Non-pigmented ciliary epithelial cell (primary cell): Measurements from ENCODE around the gene ACLY.
"Not testable (repeated sequence)": the region's sequence is repeated elsewhere in the genome, so short reads cannot be mapped to it uniquely, and the experiment has no call there.

ENCODE experiments used
- DNase-seq: peaks from one replicate; pipeline ENCODE4 v3.0.0-alpha.2; 2010; ENCODE audit warnings: low read depth

Gene ACLY

DNA sequence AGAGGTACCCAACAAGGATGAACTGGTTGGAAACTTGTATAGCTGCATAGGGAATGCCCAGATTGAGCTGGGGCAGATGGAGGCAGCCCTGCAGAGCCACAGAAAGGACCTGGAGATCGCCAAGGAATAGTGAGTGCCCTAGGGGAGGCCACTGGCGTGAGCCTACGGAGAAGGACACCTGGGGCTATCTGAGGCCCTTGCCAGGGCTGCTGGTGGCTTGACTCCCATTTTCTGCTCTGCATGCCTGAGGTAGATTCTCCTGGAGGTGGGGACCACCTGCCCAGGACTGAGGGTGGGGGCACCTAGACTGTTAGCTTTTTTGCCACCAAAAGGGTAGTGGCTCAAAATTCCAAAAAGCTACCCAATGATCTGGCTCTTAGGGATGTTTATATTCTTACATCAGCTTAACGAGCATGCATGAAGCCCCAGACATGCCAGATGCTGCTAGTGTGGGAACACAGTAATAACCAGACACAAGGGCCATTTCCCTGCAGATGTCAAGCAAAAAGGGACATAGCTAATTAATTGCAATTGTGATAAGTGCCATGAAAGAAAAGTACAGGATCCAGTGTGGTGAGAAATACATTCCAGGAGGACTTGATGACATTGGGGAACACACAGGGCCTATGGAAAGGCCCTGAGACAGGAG lies 20.4 kb upstream of the ACLY start:
- DNase-seq: no peak

DNA sequence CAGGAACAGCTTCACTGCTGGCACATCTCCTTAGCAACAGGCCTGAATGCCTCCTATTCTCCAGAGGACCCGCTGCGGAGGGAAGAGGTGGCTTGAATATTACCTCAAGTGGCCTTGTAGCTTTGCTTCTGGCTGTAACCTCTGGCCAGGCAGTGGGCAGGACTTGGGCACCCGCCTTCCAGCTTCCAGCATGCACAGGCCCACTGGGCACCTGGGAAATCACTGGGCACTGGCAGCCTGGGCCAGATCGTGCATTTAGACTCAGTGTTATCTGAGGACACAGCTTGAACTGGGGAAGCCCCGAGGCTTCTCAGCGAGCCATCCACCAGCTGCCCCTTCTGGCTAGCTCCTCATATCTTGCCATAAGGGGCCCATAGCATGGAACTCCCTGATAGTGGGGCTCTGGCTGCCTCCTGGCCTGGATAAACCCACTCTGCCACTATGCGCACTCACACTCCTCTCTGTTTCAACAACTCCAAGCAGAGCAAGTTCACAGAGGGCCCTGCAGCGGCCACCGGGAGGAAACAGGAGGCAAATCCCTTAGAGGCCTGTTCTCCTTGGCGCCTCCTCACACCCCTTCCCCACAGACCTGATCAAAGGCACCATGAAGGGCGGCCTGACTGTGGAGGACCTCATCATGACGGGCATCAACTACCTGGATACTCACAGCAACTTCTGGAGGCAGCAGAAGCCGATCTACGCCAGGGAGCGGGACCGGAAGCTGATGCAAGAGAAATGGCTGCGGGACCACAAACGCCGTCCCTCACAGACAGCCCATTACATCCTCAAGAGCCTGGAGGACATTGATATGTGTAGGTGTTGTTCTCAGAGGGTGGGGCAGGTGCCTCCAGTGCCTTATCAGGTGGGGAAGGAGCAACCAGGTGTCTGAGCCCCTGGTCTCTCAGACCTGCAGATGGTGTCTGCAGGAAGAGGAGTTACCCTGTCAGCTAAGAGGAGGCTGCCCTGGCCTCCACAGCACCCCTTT lies 19.5 kb upstream of the ACLY start:
- DNase-seq: no peak

DNA sequence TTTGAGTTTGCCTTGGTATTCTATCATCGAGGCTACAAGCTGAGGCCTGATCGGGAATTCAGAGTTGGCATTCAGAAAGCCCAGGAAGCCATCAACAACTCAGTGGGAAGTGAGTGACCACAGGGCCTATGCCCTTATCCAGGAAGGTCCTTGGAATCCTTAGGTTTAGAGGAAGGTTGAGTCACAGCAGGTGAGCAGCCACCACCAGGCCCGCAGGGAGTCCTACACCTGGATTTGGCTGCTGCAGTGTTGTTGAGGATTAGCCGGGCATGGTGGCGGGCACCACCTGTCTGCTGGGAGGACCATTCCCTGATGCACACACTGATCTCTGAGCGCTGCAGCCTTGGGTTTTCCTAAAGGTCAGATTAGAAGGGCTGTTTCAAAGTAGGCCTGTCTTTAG lies 16.9 kb upstream of the ACLY start:
- DNase-seq: no peak

DNA sequence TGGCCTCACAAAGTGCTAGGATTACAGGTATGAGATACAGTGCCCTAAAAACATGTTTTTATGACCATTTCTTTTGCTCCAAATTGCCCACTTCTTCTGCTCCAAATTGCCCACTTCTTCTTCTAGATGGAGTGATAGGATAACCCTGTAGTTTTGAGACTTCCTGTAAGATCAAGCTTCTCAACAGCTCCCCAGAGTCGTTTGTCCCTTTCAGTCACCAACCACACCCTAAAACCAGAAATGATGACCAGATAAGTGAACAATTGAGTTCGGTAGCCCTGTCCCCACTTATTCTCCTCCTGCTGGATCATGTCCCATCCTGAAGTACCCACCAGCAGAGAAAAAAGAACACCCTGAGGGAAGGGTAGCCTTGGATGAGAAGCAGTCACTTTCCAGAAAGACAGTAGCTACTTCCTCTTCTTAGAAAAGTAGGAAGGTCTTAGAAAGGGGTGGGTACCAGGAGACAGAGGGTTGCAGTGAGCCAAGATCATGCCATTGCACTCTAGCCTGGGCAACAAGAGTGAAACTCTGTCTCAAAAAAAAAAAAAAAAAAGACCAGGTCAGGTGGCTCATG lies 14.2 kb upstream of the ACLY start:
- no peak for DNase-seq

DNA sequence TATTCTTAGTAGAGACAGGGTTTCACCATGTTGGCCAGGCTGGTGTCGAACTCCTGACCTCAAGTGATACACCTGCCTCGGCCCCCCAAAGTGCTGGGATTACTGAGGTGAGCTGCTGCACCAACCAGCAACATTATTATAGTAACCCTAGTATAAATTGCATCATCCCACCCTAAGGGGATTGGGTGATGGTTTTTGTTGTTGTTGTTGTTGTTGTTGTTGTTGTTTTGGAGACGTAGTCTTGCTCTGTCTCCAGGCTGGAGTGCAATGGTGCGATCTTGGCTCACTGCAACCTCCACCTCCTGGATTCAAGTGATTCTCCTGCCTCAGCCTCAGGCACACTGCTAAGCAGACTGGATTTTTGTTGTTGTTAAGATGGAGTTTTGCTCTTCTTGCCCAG lies 13.0 kb upstream of the ACLY start:
- not testable (repeated sequence) for DNase-seq

DNA sequence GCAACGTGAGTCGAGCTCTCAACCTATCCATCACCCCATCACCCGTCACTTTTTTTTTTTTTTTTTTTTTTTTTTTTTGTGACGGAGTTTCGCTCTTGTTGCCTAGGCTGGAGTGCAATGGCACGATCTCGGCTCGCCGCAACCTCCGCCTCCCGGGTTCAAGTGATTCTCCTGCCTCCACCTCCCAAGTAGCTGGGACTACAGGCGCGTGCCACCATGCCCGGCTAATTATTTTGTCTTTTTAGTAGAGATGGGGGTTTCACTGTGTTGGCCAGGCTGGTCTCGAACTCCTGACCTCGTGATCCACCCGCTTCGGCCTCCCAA lies 12.0 kb upstream of the ACLY start:
- DNase-seq: not testable (repeated sequence)

DNA sequence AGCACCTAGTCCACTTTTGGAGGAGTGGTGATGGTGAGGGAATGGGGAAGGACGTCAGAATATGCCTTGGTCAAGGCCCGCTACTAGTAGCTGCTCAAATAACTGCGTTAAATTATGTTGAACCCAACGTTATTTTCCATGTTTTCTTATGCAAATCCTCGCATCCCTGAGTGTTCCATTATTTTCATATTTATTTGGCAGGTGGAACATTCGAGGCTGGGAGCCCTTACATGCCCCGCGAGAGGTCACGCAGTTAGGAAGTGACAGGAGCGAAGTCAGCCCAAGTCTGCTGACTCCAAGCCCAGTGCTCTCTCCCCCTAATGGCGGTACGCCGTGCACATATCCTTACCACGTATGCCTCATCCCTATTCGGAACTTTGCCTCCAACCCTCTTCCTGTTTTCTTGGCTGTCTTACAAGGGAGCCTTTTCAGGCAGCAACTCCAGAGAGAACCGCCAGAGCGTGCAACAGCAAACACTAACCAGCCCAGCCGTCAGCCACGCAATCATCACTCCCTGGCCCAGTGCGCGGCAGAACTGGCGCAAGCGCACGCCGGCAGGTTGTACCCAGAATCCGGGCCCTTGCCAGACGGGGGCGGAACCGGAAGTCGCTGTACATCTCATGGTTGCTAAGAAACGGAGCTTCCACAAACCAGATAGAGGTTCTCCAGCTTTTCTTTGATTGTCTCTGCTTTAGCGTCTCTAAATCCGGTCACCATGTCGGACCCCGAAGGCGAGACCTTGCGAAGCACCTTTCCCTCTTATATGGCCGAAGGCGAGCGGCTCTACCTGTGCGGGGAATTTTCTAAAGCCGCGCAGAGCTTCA lies 11.5 kb upstream of the ACLY start, which contains the start of gene ODAD4:
TSS of gene ODAD4 (plus strand) at position 609 of the 824 bp plus-strand sequence. CDS start at position 716, 107 bp downstream.
- DNase-seq: peak; percentile 85

DNA sequence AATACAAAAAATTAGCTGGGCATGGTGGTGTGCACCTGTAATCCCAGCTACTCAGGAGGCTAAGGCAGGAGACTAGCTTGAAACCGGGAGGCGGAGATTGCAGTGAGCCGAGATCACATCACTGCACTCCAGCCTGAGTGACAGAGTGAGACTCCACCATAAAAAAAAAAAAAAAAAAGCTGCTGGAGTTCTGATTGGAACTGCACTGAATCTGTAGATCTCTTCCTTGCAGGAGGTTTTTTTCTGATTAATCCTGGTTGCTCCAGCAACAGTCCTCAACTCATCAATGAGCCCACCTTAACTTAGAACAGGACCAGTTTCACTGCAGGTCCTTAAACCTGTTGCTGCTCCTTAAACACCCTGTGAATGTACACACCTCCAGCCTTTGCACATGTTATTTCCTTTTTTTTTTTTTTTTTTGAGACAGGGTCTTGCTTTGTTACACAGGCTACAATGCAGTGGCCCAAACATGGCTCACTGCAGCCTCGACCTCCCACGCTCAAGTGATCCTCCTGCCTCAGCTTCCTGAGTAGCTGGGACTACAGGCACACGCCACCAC lies 10.0 kb upstream of the ACLY start:
- DNase-seq: no peak

DNA sequence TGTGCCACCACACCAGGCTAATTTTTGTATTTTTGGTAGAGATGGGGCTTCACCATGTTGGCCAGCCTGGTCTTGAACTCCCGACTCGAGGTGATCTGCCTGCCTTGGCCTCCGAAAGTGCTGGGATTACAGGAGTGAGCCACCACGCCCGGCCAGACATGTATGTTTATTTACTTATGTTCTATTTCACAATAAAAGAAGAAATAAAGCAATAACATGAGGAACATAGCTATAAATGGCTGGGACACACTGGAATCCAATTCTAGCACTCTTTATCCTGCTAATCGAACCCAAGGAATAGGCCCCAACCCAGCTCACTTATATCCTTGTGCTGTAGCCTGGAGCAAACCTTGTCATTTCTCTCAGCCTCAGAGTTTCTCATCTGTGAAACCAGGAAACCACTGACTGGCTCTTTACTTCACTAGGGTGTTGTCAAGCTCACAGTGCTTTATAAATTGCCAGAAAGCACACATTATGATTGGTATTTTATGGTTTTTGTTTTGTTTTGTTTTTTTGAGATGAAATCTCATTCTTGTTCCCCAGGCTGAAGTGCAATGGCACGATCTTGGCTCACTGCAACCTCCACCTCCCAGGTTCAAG lies 7.3 kb upstream of the ACLY start:
- no peak for DNase-seq

DNA sequence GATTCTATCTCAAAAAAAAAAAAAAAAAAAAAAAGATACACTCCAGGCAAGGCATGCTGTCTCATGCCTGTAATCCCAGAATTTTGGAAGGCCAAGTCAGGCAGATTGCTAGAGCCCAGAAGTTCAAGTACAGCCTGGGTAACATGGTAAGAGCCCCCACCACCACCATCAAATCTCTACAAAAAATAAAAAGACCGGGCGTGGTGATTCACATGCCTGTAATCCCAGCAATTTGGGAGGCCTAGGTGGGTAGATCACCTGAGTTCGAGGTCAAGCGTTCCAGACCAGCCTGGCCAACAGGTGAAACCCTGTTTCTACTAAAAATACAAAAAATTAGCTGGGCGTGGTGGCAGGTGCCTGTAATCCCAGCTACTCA lies 1.8 kb upstream of the ACLY start:
- DNase-seq: no peak

DNA sequence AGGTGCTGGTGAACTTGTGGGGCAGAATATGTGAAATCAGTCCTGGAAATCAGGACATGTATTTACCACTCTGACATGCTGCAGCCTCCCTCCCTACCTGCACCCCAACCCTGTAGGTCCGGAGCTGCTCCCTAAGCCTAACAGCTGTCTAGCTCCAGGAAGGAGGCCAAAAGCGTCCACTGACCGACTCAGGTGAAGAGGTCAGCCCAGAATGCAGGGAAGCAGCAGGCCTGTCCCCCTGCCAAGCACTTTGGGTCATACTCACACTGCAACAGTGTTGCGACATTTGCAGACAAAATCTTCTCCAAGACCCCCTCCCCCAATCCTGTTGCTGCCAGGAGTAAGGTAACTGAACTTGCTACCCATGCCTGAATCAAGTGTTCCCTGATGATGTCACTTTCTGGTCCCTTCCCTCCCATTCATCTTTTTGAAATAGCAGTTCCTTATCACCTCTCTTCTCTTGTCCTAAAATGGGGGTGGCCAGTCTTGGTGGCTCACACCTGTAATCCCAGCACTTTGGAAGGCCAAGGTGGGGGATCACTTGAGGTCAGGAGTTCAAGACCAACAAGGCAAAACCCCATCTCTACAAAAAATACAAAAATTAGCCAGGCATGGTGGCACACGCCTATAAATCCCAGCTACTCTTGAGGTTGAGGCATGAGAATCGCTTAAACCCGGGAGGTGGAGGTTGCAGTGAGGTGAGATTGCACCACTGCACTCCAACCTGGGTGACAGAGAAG lies 1.3 kb upstream of the ACLY start:
- DNase-seq: no peak

DNA sequence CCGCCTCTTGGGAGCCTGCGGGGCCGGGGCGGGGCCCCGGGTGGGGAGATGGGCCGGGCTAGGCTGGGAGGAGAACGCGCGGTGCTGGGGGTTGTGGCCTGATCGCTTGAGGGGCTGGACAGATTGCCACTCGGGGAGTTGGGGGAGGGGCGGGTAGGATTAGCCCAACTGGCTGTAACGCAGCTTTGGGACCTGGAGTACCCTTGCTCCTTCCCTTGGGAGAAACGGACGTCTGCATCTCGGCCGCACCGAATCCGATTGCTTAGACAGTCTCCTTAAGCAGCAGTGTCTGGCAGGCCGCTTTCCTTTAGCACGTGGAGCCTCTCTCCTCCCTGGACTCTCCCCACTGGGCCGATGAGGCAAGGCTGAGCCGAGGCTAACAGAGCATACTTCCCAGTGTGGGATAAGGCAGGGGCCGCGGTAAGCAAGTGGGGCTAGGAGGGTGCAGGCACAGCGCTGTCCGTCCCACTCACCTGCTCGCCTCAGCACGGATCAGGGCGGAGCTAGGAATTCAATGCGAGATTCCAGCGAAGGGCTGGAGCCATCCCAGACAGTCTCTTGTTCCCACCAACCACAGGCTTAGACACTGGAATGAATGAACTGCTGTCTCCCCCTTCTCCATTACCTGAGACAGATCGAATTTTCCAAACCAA lies 540 bp upstream of the ACLY start:
- DNase-seq: no peak

DNA sequence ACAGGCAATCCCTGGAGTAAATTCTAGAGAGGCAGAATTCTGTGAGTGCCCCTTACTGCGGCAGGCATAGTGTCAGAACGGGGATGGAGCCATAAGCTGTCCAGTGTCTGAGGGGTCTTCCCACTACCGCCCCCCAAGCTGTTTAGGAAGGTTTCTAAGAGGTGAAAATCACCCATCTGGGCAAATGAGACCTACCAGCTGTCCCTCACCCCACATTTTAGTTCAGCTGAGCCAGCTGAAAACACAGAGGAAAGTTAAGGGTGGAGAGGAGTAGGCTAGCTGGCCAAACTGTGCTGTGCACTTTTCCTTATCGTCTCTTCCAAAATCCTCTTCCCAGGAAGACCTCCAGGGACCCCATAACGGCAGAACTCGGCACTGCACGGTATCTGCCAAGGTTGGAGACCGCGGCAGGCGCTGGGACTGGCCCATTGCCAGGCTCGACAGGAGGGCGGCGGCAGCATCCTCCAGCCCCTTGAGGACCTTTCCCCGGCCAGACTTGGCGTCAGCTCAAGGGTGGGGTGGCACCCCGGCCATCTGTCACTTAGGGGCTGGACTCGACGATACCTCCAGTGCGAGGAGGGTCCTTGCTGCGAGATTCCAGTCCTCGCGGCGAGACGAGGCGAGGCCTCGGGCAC lies 955 bp downstream of the ACLY start:
- DNase-seq: no peak

DNA sequence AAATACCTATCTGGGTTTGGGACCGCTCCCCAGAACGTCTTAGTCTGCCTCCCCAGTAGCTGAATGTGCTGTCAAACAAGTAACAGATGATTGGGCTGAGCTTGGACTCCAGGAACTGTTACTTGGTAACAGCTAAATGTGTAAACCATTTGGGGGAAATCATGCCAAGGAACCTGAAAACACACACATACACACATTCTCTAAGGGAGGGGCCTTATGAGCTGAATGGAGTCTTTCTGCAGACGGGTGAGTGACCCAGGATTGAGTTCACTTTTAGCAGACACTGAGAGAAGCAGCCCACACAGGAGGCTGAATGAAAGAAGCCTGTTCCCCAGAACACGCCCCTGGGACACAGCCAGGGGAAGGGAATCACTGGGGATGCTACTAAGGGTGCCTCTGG lies 1.6 kb downstream of the ACLY start:
- no peak for DNase-seq

DNA sequence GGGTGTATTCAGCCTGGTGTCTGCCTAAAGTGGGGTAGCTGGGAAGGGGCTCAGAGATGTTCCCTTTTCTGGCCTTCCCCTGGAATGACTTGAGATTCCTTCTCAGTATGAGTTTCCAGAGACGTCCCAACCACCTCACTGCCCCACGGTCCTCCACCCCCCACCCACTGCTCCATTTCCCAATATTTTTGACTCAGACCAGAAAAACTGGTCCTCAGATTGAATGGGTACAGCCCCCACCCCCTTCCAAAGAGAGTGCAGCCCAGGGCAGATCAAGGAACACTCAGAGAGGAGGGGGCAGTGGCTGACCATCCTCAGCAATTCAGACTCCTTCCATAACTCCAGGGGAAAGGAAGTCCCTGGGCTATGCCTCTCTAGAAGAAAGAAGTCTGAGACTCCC lies 3.2 kb downstream of the ACLY start:
- DNase-seq: no peak

DNA sequence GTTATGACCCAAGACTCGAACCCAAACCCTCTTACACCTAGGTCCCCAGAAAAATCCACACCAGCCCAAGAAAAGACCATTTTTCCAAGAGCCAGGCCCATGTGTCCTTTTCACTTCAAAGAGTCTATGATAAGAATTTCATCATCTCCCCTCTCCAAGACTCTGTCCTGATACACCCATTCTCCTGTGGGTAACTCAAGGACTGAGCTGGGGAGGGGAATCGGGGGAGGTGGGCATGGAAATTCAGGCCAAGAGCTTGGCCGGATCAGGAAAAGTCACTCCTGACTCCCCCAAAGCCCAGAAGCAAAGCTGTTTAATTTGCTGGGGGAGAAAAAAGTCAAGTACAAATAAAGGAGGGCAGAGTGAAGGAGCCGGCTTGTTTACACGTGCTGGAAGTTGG lies 3.7 kb downstream of the ACLY start:
- no peak for DNase-seq

DNA sequence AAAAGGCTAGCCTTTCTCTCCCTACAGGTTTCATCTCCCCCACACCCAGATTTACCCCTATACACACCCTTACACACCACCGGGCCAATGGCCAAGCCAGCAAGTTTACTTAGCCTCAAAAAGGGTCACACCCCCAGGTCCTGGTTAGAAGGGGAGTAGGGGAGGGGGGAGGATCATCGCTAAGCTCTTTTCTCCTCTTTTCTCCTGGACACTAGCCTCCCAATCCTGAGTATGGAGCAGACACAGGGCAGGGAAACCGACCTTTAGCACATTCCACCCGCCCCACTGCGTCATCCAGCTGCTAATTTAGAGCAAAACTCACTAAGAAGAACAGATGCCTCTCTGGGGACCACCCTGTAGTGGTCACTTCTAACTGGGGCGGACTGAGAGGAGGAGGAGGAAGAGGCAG lies 4.4 kb downstream of the ACLY start:
- no peak for DNase-seq

DNA sequence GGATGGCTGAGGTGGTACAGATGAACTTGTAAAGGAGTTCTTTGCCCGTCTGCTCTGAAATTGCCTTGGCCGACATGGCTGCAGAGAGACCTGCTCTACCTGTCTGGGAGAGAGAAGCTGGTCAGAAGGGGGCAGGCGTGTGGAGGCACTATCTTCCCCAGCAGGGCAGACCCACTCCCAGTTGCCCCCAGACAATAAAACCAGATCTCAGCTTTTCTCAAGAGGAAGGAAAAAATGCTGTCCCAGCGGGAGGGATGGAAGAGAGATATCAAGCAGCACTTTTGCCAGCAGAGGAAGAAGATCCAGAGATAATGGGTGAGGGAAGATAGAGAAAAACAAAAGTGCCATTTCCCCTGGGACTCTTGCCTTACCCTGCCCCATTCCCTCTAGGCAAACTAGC lies 5.0 kb downstream of the ACLY start:
- DNase-seq: no peak

DNA sequence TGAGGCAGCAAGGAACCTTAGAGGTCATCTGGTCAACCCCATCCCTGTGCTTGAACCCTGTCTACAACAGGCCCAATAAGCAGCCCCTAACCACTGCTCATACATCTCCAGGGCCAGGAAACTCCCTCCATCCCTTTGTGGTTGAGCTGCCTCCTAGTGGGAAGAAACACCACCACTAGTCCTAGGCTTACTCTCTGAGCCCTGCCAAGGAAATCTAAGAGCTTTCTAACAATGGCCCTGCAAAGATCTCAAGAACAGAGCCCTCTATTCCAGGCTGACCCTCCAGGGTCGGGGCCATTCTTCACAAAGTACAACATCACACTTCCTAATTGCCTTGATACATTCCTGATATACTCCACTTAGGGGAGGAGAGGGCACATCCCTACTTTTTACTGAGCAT lies 5.8 kb downstream of the ACLY start:
- DNase-seq: no peak
